GM18951 (cell line): ENCODE data around the gene SCRT2.

Experiments
- POLR2A ChIP-seq: IDR thresholded peaks from 4 replicates; pipeline ENCODE4 v1.6.1; 2011; ENCODE audit warnings: mild to moderate bottlenecking; ENCODE audit not compliant: insufficient read length, insufficient read depth; ENCODE audit errors: extremely low read depth
- in situ Hi-C: fragments of 300-500 bp; cut with MboI; formaldehyde crosslinking; loops from one replicate; pipeline ENCODE4 v1.12.0; 2022; ENCODE audit warnings: low sequenced_read_pairs, mixed read lengths, inconsistent platforms; ENCODE audit not compliant: unreplicated experiment

The SCRT2 gene

GRCh38 chr20:635028-635892, 40.3 kb downstream of the SCRT2 start:
- in situ Hi-C loops: no loop called here

GRCh38 chr20:634148-634925, 41.3 kb downstream of the SCRT2 start:
- no peak for TF ChIP-seq POLR2A
- in situ Hi-C loops: no loop called here

More at GRCh38 chr20:635028-635892, 40.3 kb downstream of the SCRT2 start:
- TF ChIP-seq POLR2A: no peak

GRCh38 chr20:631101-631500, 44.5 kb downstream of the SCRT2 start:
- no peak for TF ChIP-seq POLR2A
- in situ Hi-C loops: no loop called here

GRCh38 chr20:626579-626978, 49.0 kb downstream of the SCRT2 start:
- in situ Hi-C loops: no loop called here
- TF ChIP-seq POLR2A: no peak

GRCh38 chr20:625360-625932, 50.2 kb downstream of the SCRT2 start:
- in situ Hi-C loops: no loop called here
- no peak for TF ChIP-seq POLR2A

- TF ChIP-seq POLR2A: no peak
- in situ Hi-C loops: no loop called here
Measured at GRCh38 chr20:623704-624103, 51.9 kb downstream of the SCRT2 start.

GRCh38 chr20:623021-623420, 52.6 kb downstream of the SCRT2 start:
- in situ Hi-C loops: no loop called here
- no peak for TF ChIP-seq POLR2A

- no peak for TF ChIP-seq POLR2A
- in situ Hi-C loops: no loop called here
Measured at GRCh38 chr20:622161-622560, 53.4 kb downstream of the SCRT2 start.

- no peak for TF ChIP-seq POLR2A
- in situ Hi-C loops: no loop called here
Measured at GRCh38 chr20:621125-621756, 54.4 kb downstream of the SCRT2 start.

GRCh38 chr20:620246-620645, 55.4 kb downstream of the SCRT2 start:
- in situ Hi-C loops: no loop called here
- no peak for TF ChIP-seq POLR2A

GRCh38 chr20:618980-619379, 56.6 kb downstream of the SCRT2 start:
- TF ChIP-seq POLR2A: no peak
- in situ Hi-C loops: no loop called here

- in situ Hi-C loops: no loop called here
- TF ChIP-seq POLR2A: no peak
Measured at GRCh38 chr20:617934-618690, 57.5 kb downstream of the SCRT2 start.
